ENCODE results near the gene FBXO39.

DNA sequence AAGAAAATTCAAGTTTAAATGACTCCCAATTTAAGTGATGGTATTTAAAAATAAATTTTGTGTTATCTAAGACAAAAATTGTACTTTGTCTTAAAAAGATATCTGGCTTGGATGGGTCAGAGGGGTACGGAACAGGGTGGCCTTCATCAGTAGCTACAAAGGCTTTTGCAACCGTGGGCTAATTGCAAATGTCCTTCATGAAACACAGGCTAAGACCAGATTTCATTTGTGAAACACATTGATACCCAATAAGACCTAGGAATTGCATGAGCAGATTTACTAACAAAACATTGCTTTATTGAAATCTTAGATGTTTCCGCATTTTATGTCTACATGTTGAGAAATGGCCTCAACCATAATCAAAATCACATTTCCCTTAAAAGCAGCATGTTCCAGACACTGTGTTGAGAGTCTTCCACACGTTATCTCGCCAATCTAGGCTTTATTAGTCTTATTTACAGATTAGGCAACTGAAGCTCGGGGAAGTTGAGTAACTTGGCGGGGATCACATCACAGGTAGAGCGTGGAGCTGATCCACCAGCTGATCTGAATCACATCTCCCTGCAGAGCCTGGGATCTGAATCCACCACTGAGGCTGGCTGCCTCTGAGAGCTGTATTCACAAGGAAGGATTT is 21.8 kb downstream of the FBXO39 start:
- TF ChIP-seq, protein P1, sequence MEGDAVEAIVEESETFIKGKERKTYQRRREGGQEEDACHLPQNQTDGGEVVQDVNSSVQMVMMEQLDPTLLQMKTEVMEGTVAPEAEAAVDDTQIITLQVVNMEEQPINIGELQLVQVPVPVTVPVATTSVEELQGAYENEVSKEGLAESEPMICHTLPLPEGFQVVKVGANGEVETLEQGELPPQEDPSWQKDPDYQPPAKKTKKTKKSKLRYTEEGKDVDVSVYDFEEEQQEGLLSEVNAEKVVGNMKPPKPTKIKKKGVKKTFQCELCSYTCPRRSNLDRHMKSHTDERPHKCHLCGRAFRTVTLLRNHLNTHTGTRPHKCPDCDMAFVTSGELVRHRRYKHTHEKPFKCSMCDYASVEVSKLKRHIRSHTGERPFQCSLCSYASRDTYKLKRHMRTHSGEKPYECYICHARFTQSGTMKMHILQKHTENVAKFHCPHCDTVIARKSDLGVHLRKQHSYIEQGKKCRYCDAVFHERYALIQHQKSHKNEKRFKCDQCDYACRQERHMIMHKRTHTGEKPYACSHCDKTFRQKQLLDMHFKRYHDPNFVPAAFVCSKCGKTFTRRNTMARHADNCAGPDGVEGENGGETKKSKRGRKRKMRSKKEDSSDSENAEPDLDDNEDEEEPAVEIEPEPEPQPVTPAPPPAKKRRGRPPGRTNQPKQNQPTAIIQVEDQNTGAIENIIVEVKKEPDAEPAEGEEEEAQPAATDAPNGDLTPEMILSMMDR (IDR thresholded peaks at IDR 0.05), result no peak
- no peak for TF ChIP-seq POLR2A (IDR thresholded peaks at IDR 0.05)

Measured in adrenal gland (tissue), 5 donors.